Activated naive CD4-positive, alpha-beta T cell treated with anti-CD3 and anti-CD28 coated beads for 36 hours (primary cell): ENCODE results near the gene TBC1D13. TPM values are rescaled to one million over a fixed set of nuclear protein-coding genes. Genes with fewer than 3 reads are reported as not detected.
A peak's percentile ranks its signal among the peaks of the same experiment; 100 is the strongest.
"Not testable (repeated sequence)": the region's sequence is repeated elsewhere in the genome, so short reads cannot be mapped to it uniquely, and the experiment has no call there.

Source experiments
- CTCF ChIA-PET: fragments of 350-600 bp; sonication (Branson Sonifier 250); formaldehyde crosslinking; loops from one replicate; lab custom pipeline; 2021; ENCODE audit warnings: antibody characterized with exemption; lab: Charles Lee
- DNase-seq: peaks from one replicate; pipeline ENCODE4 v3.0.0-alpha.2; 2020
- H3K27ac Mint-ChIP-seq: one replicate; pipeline ENCODE4 v1.8.0; 2021; ENCODE audit warnings: mild to moderate bottlenecking, mixed read lengths
- H3K27me3 Mint-ChIP-seq: one replicate; pipeline ENCODE4 v1.8.0; 2021; ENCODE audit warnings: low read depth, mixed read lengths
- H3K36me3 Mint-ChIP-seq: one replicate; pipeline ENCODE4 v1.8.0; 2021; ENCODE audit warnings: low read depth, mixed read lengths
- H3K4me1 Mint-ChIP-seq: one replicate; pipeline ENCODE4 v1.8.0; 2021; ENCODE audit warnings: low read depth, mixed read lengths
- H3K4me3 Mint-ChIP-seq: one replicate; pipeline ENCODE4 v1.8.0; 2021; ENCODE audit warnings: mild to moderate bottlenecking, moderate library complexity, mixed read lengths
- H3K9me3 Mint-ChIP-seq: one replicate; pipeline ENCODE4 v1.8.0; 2021; ENCODE audit warnings: mixed read lengths
- intact Hi-C: fragments of 100-400 bp; cut with micrococcal nuclease; formaldehyde crosslinking; loops from one replicate; pipeline ENCODE4 v1.15.1; 2023
- total RNA-seq, 2 experiments: library from RNA; stranded (reverse); gene quantifications; one replicate each; pipeline ENCODE4 v1.2.3, GENCODE V29; 2021

Gene TBC1D13
- total RNA-seq, 2 experiments from 2014 or later = 8.3 to 9.0 TPM

- no peaks in the 10 kb centered on the region for H3K9me3 Mint-ChIP-seq
- no peak for DNase-seq
- no peak overlapping the region for H3K27ac Mint-ChIP-seq
- H3K27me3 Mint-ChIP-seq = no peaks in the 10 kb centered on the region
- intact Hi-C loops = no loop called here
- H3K4me3 Mint-ChIP-seq = no peak overlapping the region
- no peaks in the 10 kb centered on the region for H3K4me1 Mint-ChIP-seq
- CTCF ChIA-PET = no interaction called here
- peaks cover 5% of the 10 kb centered on the region for H3K36me3 Mint-ChIP-seq
Measured at GRCh38 chr9:128840524-128840923, 53.5 kb downstream of the TBC1D13 start.

DNA sequence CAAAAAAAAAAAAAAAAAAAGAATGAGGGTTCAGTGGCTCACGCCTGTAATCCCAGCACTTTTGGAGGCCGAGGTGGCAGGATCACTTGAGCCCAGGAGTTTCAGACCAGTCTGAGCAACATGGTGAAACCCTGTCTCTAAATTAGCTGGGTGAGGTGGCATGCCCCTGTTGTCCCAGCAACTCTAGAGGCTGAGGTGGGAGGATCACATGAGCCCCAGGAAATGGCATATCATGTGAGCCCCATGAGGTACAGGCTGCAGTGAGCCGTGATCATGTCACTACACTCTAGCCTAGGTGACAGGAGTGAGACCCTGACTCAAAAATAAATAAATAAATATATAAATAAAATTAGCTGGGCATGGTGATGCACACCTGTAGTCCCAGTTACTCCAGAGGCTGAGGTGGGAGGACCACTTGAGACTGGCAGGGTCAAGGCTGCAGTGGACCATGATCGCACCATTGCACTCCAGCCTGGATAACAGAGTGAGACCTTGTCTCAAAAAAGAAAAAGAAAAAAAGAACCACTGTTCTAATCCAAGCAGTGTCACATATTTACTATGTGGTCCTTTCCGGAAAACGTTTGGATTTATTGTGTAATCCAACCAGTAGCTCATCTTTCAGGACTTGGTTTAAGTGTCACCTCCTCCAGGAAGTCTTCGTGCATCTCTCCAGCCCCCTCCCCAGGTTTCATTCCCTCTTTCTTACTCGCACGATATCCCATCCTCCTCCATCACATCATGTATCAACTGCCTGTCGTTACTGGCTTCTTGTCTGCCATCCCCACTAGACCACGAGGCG lies 54.8 kb downstream of the TBC1D13 start:
- Mint-ChIP-seq H3K9me3 (no peaks in the 10 kb centered on the region), H3K4me3 (no peak overlapping the region), H3K27me3 (no peaks in the 10 kb centered on the region), H3K36me3 (peaks cover 3% of the 10 kb centered on the region), H3K27ac (no peak overlapping the region), H3K4me1 (no peaks in the 10 kb centered on the region)
- intact Hi-C loops = no loop called here
- no peak for DNase-seq
- CTCF ChIA-PET = interaction anchor here (0.6 kb wide), 1 partner anchor 156 kb away, joined by 3 read pairs; no protein-coding TSS in a partner anchor

GRCh38 chr9:128843171-128843570 lies 56.1 kb downstream of the TBC1D13 start:
- not testable (repeated sequence) for H3K27ac Mint-ChIP-seq, H3K36me3 Mint-ChIP-seq, H3K27me3 Mint-ChIP-seq

DNA sequence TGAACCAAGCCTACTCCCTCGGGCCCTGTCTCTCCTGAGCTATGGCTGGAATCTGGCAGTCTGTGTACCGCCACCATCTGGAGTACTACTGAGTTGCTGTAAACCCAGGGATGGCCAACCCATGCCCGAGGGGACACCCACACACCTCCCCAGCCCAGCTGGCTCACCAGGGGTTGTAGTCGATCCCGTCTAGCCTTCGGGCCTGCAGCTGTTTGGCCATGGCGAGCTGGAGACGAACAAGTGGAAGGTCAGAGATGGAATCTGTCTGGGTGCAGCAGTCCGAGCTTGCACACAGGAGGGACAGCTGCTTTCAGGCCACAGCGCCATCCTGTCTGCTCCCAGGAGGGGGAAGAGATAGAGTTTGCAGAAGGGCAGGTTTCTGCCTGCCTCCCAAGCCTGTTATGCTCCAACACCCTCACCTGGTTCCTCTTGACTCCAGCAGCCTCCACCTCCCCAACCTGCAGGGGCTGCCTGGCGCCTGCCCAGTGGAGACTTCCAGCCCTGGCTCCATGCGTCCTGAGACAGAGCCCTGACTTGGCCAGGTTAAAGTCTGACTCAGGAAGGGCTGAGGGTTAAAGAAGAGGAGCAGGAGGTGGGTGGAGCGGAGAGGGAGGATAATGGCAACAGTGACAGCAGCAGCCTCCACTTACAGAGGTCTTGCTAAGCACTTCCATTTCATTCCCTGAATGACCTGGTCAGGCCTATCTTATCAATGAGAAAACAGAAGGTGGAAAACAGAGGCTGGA lies 58.3 kb downstream of the TBC1D13 start:
- Mint-ChIP-seq H3K27ac (no peak overlapping the region), H3K4me1 (no peaks in the 10 kb centered on the region), H3K9me3 (peaks cover 3% of the 10 kb centered on the region), H3K36me3 (peaks cover 4% of the 10 kb centered on the region), H3K27me3 (no peaks in the 10 kb centered on the region), H3K4me3 (no peak overlapping the region)
- CTCF ChIA-PET = interaction anchor here (0.7 to 1.8 kb wide), 2 partner anchors 26 to 83 kb away, joined by 3 to 11 read pairs; no protein-coding TSS in a partner anchor
- DNase-seq = no peak
- intact Hi-C loops = no loop called here

More at GRCh38 chr9:128843171-128843570, 56.1 kb downstream of the TBC1D13 start:
- H3K4me1 Mint-ChIP-seq, intact Hi-C loops, DNase-seq, H3K9me3 Mint-ChIP-seq, H3K4me3 Mint-ChIP-seq: not testable (repeated sequence)
- CTCF ChIA-PET = interaction anchor here (0.5 kb wide), 1 partner anchor 194 kb away, joined by 6 read pairs; no protein-coding TSS in a partner anchor

GRCh38 chr9:128846680-128847030 lies 59.6 kb downstream of the TBC1D13 start:
- no peak for DNase-seq
- CTCF ChIA-PET = interaction anchor here (1.0 kb wide), 1 partner anchor 15 kb away, joined by 4 read pairs; no protein-coding TSS in a partner anchor
- Mint-ChIP-seq H3K36me3 (peaks cover 12% of the 10 kb centered on the region), H3K27ac (no peak overlapping the region), H3K4me1 (no peaks in the 10 kb centered on the region), H3K4me3 (no peak overlapping the region), H3K27me3 (no peaks in the 10 kb centered on the region), H3K9me3 (peaks cover 9% of the 10 kb centered on the region)
- intact Hi-C loops = no loop called here

DNA sequence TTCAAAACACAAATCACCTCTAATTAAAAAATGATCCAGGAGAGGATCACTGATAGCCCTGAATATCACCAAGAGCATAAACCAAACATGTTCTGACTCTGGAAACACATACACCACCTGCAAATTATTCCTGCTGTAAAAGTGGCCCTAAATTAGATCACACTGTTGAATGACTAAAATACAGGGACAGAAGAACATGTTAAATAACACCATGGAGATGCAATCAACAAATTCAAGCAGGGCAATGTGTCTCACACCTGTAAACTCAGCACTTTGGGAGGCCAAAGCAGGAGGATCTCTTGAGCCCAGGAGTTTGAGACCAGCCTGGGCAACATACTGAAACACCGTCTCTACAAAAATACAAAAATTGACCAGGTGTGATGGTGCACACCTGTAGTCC lies 60.8 kb downstream of the TBC1D13 start:
- no peak overlapping the region for H3K27ac Mint-ChIP-seq
- H3K9me3 Mint-ChIP-seq = peaks cover 9% of the 10 kb centered on the region
- CTCF ChIA-PET = no interaction called here
- H3K36me3 Mint-ChIP-seq = peaks cover 13% of the 10 kb centered on the region
- intact Hi-C loops = no loop called here
- no peak overlapping the region for H3K4me3 Mint-ChIP-seq
- no peaks in the 10 kb centered on the region for H3K27me3 Mint-ChIP-seq
- no peak for DNase-seq
- no peaks in the 10 kb centered on the region for H3K4me1 Mint-ChIP-seq

GRCh38 chr9:128851024-128851423 lies 64.0 kb downstream of the TBC1D13 start:
- intact Hi-C loops, H3K27me3 Mint-ChIP-seq, H3K9me3 Mint-ChIP-seq, H3K4me1 Mint-ChIP-seq, DNase-seq, H3K27ac Mint-ChIP-seq, H3K4me3 Mint-ChIP-seq: not testable (repeated sequence)
- CTCF ChIA-PET = interaction anchor here (2.0 kb wide), 1 partner anchor 77 kb away, joined by 13 read pairs; no protein-coding TSS in a partner anchor
- H3K36me3 Mint-ChIP-seq = peaks cover 14% of the 10 kb centered on the region

- H3K27ac Mint-ChIP-seq, H3K4me1 Mint-ChIP-seq, H3K27me3 Mint-ChIP-seq, H3K9me3 Mint-ChIP-seq, intact Hi-C loops, H3K4me3 Mint-ChIP-seq: not testable (repeated sequence)
- DNase-seq = peak; percentile 27
- peaks cover 15% of the 10 kb centered on the region for H3K36me3 Mint-ChIP-seq
- CTCF ChIA-PET = interaction anchor here (1.0 to 2.0 kb wide), 4 partner anchors 10 to 76 kb away, joined by 3 to 13 read pairs (median 4); partner anchors contain the start of gene ENDOG
Measured at GRCh38 chr9:128851779-128852600, 64.9 kb downstream of the TBC1D13 start.

GRCh38 chr9:128852646-128853045 lies 65.6 kb downstream of the TBC1D13 start:
- H3K36me3 Mint-ChIP-seq = peaks cover 14% of the 10 kb centered on the region
- H3K9me3 Mint-ChIP-seq, H3K4me1 Mint-ChIP-seq, H3K27me3 Mint-ChIP-seq, DNase-seq, H3K4me3 Mint-ChIP-seq, intact Hi-C loops, H3K27ac Mint-ChIP-seq: not testable (repeated sequence)
- CTCF ChIA-PET = interaction anchor here (1.0 to 2.0 kb wide), 4 partner anchors 9 to 76 kb away, joined by 3 to 13 read pairs (median 4); partner anchors contain the start of gene ENDOG

DNA sequence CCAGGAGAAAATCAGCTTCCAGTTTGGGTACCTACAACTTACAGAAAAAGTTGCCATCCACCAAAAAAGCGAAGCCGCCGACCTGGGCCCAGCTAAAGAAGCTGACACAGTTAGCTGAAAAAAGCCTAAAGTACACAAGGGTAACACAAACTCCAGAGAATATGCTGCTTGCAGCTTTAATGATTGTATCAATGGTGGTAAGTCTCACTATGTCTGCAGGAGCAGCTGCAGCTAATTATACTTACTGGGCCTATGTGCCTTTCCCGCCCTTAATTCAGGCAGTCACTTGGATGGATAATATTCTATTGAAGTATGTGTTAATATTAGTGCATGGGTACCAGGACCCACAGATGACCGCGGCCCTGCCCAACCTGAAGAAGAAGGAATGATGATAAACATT lies 67.4 kb downstream of the TBC1D13 start:
- CTCF ChIA-PET = not testable (repeated sequence)
- H3K36me3 Mint-ChIP-seq = peaks cover 13% of the 10 kb centered on the region

GRCh38 chr9:128858476-128858875 lies 71.4 kb downstream of the TBC1D13 start:
- H3K9me3 Mint-ChIP-seq, intact Hi-C loops, H3K27me3 Mint-ChIP-seq, H3K4me3 Mint-ChIP-seq, H3K27ac Mint-ChIP-seq, DNase-seq, H3K36me3 Mint-ChIP-seq, H3K4me1 Mint-ChIP-seq, CTCF ChIA-PET: not testable (repeated sequence)

More for the DNA sequence above, 67.4 kb downstream of the TBC1D13 start:
- H3K4me3 Mint-ChIP-seq, H3K9me3 Mint-ChIP-seq, intact Hi-C loops, H3K27me3 Mint-ChIP-seq, H3K4me1 Mint-ChIP-seq, DNase-seq, H3K27ac Mint-ChIP-seq: not testable (repeated sequence)
